ENCODE measurements around the gene TRABD2B. TPM values are rescaled to one million over a fixed set of nuclear protein-coding genes. Genes with fewer than 3 reads are reported as not detected.

Gene TRABD2B
- polyA plus RNA-seq, 1 of the 3 experiments (the other 2 are of a cell fraction) = 0.03 TPM

- no peaks in the 10 kb centered on the region for H3K27me3 ChIP-seq (ENCODE audit: insufficient read depth)
- no peaks in the 10 kb centered on the region; a peak in 1 of 4 replicates for H3K4me1 ChIP-seq (ENCODE audit: control insufficient read depth in 1 of 2, insufficient read depth in 2 of 2, low read depth in 1 of 2, low read length in 1 of 2)
- H2AFZ ChIP-seq (ENCODE audit: low read depth) = no peak overlapping the region
- no peak overlapping the region for H3K27ac ChIP-seq (ENCODE audit: low read depth in 2 of 2, low read length in 1 of 2)
- H3K9ac ChIP-seq = no peak overlapping the region
- no peak overlapping the region for H3K4me3 ChIP-seq (ENCODE audit: low read depth in 2 of 2, low read length in 1 of 2)
- WGBS (ENCODE audit: low lambda C conversion rate) = 52% methylated on average over 9 of the region's 9 CpGs
- H3K79me2 ChIP-seq (ENCODE audit: insufficient read depth) = no peaks in the 10 kb centered on the region
- TF ChIP-seq USF2 (IDR thresholded peaks at IDR 0.05; ENCODE audit: borderline replicate concordance, low read depth, low read length) = no peak
- TF ChIP-seq TEAD4 (IDR thresholded peaks at IDR 0.05; ENCODE audit: borderline replicate concordance, insufficient read depth) = no peak
- TF ChIP-seq EP300 (IDR thresholded peaks at IDR 0.05; ENCODE audit: borderline replicate concordance in 1 of 2, low read depth in 1 of 2, low read length in 1 of 2) = no peak
- TF ChIP-seq CTCF (IDR thresholded peaks at IDR 0.05) = no peak
- TF ChIP-seq FOSL2 (IDR thresholded peaks at IDR 0.05; ENCODE audit: borderline replicate concordance, low read depth) = no peak
- no peak for TF ChIP-seq TCF12 (IDR thresholded peaks at IDR 0.05)
- no peak for TF ChIP-seq SMC3 (IDR thresholded peaks at IDR 0.05; ENCODE audit: low read depth, low read length)
- TF ChIP-seq MAX (IDR thresholded peaks at IDR 0.05; ENCODE audit: low read depth) = no peak
- TF ChIP-seq ZBTB33 (IDR thresholded peaks at IDR 0.05; ENCODE audit: borderline replicate concordance, low read depth) = no peak
- TF ChIP-seq CHD2 (IDR thresholded peaks at IDR 0.05; ENCODE audit: low read length, partially characterized antibody) = no peak
- no peak for TF ChIP-seq SIN3A (IDR thresholded peaks at IDR 0.05; ENCODE audit: borderline replicate concordance, low read depth, low read length)
- no peak for DNase-seq
- POLR2A ChIA-PET = no interaction called here
- H4K20me1 ChIP-seq (ENCODE audit: insufficient read depth) = no peaks in the 10 kb centered on the region
- H3F3A ChIP-seq (replicated peaks; ENCODE audit: insufficient read depth) = no peaks in the 10 kb centered on the region
- no peaks in the 10 kb centered on the region for H3K36me3 ChIP-seq (replicated peaks in 1 of 2; ENCODE audit: control insufficient read depth in 1 of 2, insufficient read depth in 2 of 2, low read length in 1 of 2)
- H3K4me2 ChIP-seq = no peak overlapping the region
- CTCF ChIA-PET = interaction anchor here (1.5 to 2.2 kb wide), 2 partner anchors 21 to 49 kb away, joined by 3 to 5 read pairs; no protein-coding TSS in a partner anchor
- H3K9me2 ChIP-seq = no peaks in the 10 kb centered on the region
- H3K9me3 ChIP-seq = no peaks in the 10 kb centered on the region
Measured at GRCh38 chr1:47759936-47760629, 237.1 kb downstream of the TRABD2B start.

Data from SK-N-SH (cell line).